ENCODE measurements around the gene PRR13. TPM values are rescaled to one million over a fixed set of nuclear protein-coding genes. Genes with fewer than 3 reads are reported as not detected.

Gene PRR13
- total RNA-seq, 2 donors from 2014 or later: 18.5 to 43.8 TPM

GRCh38 chr12:53468282-53468681, 26.7 kb downstream of the PRR13 start:
- TF ChIP-seq CTCF (IDR thresholded peaks at IDR 0.05) (no peak), POLR2A (IDR thresholded peaks at IDR 0.05) (no peak)
- no peaks in the 10 kb centered on the region for H3K9me3 ChIP-seq
- H3K36me3 ChIP-seq (replicated peaks in 1 of 2; ENCODE audit: insufficient read depth in 1 of 2, low read depth in 2 of 2): peaks cover 24 to 62% of the 10 kb centered on the region in 2 donors
- DNase-seq: no peak
- no peak overlapping the region for H3K27ac ChIP-seq
- no peak for ATAC-seq
- H3K27me3 ChIP-seq: no peaks in the 10 kb centered on the region
- H3K4me3 ChIP-seq: no peak overlapping the region
- intact Hi-C loops (cut with DNase I): no loop called here
- WGBS, 2 donors: 86% methylated on average over 1 of the region's 1 CpG
- H3K4me1 ChIP-seq: peaks cover 15% of the 10 kb centered on the region

DNA sequence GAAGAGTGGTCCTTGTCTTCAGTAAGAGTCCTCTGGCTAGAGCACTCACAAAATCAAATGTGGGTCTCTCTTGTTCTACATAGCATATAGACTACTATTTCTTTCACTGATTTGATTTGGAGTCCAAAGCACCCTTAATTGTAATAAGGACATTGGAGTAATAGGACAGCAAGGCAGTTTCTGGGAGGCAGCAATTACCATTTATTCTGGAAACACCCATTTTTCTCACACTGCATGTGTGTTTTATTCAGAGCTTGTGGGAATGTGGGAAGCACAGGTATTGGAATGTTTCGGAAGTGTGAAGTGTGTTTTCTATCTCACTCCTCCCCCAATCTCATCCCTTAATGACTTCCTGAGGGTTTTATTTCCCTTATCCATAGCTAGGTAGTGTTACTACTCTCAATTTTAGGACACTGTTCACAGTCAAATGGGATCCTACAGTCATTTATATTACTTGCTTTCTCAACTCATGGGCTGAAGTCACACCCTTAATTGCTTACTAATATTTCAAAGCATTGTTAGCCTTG, 30.6 kb downstream of the PRR13 start:
- intact Hi-C loops (cut with DNase I): no loop called here
- Histone ChIP-seq H3K27me3 (no peaks in the 10 kb centered on the region), H3K4me3 (no peak overlapping the region), H3K27ac (no peak overlapping the region), H3K9me3 (no peaks in the 10 kb centered on the region), H3K4me1 (peaks cover 48% of the 10 kb centered on the region), H3K36me3 (replicated peaks in 1 of 2; ENCODE audit: insufficient read depth in 1 of 2, low read depth in 2 of 2) (peaks cover 16 to 39% of the 10 kb centered on the region in 2 donors)
- ATAC-seq: no peak
- WGBS, 2 donors: 81 to 94% methylated on average over 1 of the region's 1 CpG
- no peak for DNase-seq
- TF ChIP-seq POLR2A (IDR thresholded peaks at IDR 0.05): no peak
- TF ChIP-seq CTCF (IDR thresholded peaks at IDR 0.05): no peak

DNA sequence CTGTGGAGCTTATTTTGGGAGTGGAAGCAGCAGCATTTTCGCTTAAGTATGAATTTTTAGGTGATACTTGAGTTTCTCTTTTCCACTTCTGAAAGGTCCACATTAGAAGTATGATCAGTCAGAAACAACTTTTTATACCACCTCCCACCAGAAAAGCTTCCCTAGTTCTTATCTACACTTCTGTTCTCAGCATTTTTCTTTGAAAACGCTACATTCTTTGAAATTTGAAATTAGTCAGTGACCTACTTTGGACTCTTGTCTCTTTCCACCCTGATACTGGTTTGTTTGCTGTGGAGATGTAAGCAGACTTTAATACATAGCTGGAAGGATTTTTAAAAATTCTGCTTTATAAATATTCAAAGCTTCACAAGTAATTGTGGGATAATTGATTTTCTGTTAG, 32.5 kb downstream of the PRR13 start:
- WGBS, 2 donors: 53 to 60% methylated on average over 2 of the region's 2 CpGs
- TF ChIP-seq POLR2A (IDR thresholded peaks at IDR 0.05) (no peak), CTCF (IDR thresholded peaks at IDR 0.05) (no peak)
- Histone ChIP-seq H3K36me3 (replicated peaks in 1 of 2; ENCODE audit: insufficient read depth in 1 of 2, low read depth in 2 of 2) (peaks cover 16 to 32% of the 10 kb centered on the region in 2 donors), H3K27me3 (no peaks in the 10 kb centered on the region), H3K9me3 (no peaks in the 10 kb centered on the region), H3K4me1 (peaks cover 49% of the 10 kb centered on the region), H3K4me3 (no peak overlapping the region), H3K27ac (peak overlapping the region in 1 of 4 donors; percentile 34)
- ATAC-seq (no peak), DNase-seq (no peak)
- intact Hi-C loops (cut with DNase I): no loop called here

GRCh38 chr12:53474819-53475218, 33.3 kb downstream of the PRR13 start:
- intact Hi-C loops (cut with DNase I): no loop called here
- H3K36me3 ChIP-seq (replicated peaks in 1 of 2; ENCODE audit: insufficient read depth in 1 of 2, low read depth in 2 of 2): peaks cover 9 to 28% of the 10 kb centered on the region in 2 donors

More at GRCh38 chr12:53474819-53475218, 33.3 kb downstream of the PRR13 start:
- no peak overlapping the region for H3K4me3 ChIP-seq
- H3K4me1 ChIP-seq: peaks cover 49% of the 10 kb centered on the region
- WGBS, 2 donors: 61 to 76% methylated on average over 13 of the region's 13 CpGs
- H3K27ac ChIP-seq: peak overlapping the region in 1 of 4 donors; percentile 29
- H3K27me3 ChIP-seq: no peaks in the 10 kb centered on the region
- ATAC-seq: no peak
- DNase-seq: no peak
- no peak for TF ChIP-seq POLR2A (IDR thresholded peaks at IDR 0.05)
- TF ChIP-seq CTCF (IDR thresholded peaks at IDR 0.05): no peak
- no peaks in the 10 kb centered on the region for H3K9me3 ChIP-seq

Data from body of pancreas (tissue), 4 donors.